Measurements from ENCODE around the gene SLC15A3.

SLC15A3 gene

DNA sequence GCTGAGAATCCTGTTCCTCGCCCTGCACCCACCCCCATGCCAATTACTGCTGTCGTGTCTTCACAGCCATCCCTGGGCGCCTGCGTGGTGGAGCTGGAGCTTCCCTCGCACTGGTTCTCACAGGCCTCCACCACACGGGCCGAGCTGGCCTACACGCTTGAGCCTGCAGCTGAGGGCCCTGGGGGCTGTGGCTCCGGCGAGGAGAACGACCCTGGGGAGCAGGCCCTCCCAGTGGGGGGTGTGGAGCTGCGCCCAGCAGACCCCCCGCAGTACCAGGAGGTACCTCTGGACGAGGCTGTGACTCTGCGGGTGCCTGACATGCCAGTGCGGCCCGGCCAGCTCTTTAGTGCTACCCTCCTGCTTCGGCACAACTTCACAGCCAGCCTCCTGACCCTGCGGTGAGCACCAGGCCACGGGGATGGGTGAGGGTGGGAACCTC lies 23.4 kb downstream of the SLC15A3 start:
- DNase-seq (ENCODE audit: low spot score), result no peak

DNA sequence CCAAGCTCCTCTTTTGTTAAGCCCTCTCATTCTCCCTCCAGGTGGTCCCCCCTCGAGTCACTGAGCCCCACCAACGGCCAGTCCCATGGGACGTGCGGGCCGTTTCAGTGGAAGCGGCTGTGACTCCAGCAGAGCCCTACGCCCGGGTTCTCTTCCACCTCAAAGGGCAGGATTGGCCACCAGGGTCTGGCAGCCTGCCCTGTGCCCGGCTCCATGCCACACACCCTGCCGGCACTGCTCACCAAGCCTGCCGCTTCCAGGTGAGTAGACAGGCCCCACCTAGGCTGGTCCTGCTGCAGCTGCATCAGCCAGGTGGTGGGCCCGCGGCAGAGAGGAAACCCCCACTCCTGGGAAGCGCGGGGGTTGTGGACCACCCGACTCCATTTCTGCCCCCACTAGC lies 24.4 kb downstream of the SLC15A3 start:
- DNase-seq (ENCODE audit: low spot score), result no peak

DNA sequence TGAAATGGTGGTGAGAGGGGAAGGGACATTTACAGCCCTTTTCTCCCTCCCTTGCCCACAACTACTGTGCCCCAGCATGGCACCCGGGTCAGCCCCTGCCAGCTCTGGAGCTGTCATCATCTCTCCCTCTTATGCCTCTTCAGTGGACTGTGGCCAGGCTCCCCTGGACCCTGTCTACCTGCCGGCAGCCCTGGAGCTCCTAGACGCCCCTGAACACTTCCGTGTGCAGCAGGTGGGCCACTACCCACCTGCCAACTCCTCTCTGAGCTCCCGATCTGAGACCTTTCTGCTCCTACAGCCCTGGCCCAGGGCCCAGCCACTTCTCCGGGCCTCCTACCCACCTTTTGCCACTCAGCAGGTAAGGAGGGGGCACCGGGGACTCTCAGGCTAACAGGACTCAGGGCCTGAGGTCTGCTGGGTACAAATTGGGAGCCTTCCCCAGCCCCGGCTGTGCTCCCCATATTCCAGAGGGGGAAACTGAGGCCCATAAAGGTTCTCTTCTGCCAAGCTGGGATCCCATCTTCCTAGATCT lies 24.8 kb downstream of the SLC15A3 start:
- DNase-seq (ENCODE audit: low spot score), result no peak

DNA sequence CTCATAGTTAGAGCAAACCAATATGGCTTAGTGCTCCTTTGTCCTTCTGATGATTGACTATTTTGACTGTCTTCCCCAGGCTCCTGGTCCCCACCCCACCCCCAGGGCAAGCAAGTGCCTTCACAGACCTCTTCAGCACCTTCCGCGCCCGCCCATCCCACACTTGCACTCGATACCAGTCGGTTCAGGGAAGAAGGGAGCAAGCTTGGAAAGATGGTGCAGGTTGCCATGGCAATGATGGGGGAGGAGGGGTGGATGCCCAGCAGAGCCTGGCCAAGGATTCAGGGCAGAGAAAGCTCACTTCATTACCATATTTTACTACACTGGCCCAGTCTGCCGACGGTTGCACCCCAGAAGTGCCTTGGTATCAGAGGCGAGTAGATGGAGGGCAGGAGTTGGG lies 25.5 kb downstream of the SLC15A3 start:
- no peak for DNase-seq (ENCODE audit: low spot score)

DNA sequence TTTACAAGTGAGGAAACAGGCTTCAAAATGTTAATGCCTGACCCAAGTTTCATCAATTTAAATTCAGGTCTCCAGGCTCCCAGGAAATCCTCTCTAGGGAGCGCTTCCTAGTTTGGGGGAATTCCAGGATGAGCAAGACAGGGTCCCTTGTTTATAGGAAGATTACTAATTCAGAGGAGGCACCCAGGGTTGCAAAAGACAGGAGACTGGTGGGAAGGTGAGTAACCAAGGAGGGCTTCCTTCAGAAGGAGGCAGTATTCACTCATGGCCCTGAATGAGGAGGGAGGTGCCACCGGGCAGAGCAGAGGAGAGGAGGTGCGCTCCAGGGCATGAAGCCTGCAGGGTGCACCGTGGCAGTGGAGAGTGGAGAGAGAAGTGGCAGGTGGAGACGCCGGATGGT lies 26.1 kb downstream of the SLC15A3 start:
- no peak for DNase-seq (ENCODE audit: low spot score)

DNA sequence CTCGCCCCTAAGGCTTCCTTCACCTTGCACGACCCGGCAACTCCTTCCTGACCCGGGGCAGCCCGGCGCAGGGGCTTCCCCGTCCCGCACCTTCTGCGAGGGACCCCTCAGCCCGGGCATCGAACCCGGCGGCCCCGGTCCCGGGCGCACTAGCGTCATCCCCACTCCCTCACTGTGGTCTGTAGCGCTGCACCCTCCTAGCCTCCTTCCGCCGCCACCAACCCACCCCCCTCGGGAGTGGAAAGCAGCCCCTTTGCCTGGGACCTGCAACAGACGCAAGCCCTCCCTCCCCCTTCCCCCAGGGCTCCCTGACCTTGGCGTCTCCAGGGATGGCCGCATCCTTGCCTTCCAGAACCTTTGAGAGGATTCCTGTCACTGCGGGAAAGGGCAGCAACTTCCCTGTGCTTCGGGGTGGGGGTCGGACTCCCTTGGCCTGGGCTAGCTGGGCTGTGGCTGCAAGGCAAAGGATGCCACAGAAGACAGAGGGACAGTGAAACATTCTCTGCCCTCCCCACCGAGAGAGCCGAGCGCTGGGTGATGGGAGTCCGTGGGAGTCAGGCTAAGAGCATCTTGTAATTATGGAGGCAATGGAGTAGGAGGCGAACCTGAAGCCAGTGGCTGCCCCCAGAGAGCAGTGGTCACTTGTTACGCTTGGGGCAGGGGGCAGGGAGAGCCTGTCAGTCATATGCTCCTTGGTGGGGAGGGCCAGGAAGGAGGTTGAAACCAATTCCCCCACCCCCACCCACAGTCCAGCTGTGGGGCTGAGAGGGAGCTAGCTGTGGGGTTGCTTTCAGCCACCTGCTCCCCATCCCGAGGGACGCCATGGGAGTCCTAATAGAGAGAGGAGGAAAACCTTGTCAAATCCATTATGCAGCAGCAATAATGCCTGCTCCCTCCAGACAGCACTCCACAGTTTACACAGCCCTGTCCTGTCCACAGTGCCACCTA lies 26.8 kb downstream of the SLC15A3 start:
- no peak for DNase-seq (ENCODE audit: low spot score)

DNA sequence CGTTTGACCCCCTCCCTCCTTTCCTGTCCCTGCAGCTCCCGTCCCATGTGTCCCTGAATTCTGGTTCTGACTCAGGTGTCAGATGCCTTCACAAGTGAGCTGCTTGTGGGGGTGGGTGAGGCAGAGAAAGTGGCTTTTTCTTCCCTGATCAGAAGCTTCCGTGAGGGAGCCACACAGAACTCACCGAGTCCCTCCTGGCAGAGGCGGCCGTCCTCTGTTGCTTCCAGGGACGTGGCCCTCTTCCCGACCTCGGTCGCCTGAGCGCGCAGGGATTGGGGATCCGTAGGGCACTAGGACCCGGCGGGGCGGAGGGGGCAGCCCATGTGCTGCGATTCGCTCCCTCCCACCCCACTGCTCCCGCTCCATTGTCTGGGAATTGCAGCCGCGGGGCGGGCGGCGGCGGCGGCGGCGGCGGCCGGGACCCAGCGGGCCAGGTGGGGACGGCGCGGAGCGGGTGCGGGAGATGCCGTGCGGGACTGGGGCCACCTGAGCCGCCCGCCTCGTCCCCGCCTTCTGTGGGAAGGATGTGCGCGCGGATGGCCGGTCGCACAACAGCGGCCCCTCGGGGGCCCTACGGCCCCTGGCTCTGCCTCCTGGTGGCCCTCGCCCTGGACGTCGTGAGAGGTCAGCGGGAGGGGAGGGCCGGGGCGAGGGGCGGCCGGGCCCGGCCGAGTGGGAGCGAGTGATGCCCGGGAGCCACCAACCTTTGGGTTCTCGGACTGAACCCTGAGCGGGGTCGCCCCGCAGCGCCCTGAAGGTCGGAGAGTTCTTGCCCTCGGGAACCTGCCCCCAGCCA lies 27.7 kb downstream of the SLC15A3 start, which contains the start of gene TMEM132A:
Gene TMEM132A, plus strand, starts transcription at position 351 of the 796 bp plus-strand sequence. Its CDS starts 174 bp downstream, at position 525.
- DNase-seq (ENCODE audit: low spot score), result peak; percentile 92

DNA sequence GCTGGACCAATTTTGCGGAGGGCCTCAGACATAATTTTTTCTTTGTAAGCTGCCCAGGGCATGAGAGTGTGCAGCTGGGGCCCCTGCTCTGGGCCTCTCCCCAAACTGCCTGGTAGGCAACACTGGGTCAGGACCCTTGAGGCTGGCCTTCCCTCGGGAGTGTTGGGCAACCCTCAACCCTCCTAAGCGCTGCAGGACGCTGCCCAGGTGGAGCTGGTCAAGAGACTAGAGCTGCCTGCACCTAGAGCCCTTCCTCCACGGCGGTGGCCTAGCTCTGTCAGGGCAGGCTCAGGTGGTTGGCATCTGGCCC lies 28.2 kb downstream of the SLC15A3 start:
- DNase-seq (ENCODE audit: low spot score), result no peak

- DNase-seq (ENCODE audit: low spot score), result no peak
Measured at GRCh38 chr11:60923326-60923725, 28.6 kb downstream of the SLC15A3 start.

DNA sequence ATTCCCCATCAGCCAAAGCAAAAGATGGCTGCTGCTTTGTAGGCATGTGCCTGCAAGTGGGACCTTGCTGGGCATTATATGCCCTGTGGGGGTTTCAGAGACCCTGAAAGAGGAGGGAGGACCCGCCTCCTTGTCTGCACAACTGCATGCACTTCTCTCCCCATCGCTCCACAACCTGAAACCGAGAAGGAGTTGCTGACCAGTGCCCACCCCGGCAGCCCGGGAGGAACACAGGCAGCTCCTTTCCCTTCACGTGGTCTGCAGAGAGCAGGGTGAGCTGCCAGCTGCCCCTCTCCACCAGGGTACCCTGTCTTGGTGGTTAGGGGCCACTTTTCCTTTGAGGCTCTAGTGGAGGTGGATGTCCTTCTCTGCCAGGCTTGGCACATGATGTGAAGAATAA lies 29.1 kb downstream of the SLC15A3 start:
- DNase-seq (ENCODE audit: low spot score), result no peak

- DNase-seq (ENCODE audit: low spot score), result no peak
Measured at GRCh38 chr11:60921777-60922335, 30.1 kb downstream of the SLC15A3 start.

- no peak for DNase-seq (ENCODE audit: low spot score)
Measured at GRCh38 chr11:60921259-60921658, 30.7 kb downstream of the SLC15A3 start.

DNA sequence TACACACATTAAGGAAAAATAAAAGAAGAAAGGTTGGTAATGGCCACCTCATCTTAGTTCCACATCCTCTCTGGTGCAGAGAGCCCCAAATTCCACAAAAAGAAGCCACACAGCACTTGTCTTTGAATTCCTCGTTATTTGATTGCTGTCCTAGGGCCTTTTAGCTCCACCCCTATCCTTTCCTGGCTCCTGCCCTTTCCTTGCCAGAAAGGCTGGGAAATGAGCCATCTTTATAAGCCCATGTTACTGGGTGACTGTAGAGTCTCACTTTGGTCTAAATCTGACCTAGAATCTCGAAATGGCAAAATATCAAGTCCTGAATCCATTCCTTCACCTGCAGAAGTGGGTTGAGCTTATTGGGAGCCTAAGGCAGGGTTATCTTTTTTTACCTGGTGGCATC lies 32.0 kb downstream of the SLC15A3 start:
- no peak for DNase-seq (ENCODE audit: low spot score)

- no peak for DNase-seq (ENCODE audit: low spot score)
Measured at GRCh38 chr11:60919320-60919719, 32.7 kb downstream of the SLC15A3 start.

DNA sequence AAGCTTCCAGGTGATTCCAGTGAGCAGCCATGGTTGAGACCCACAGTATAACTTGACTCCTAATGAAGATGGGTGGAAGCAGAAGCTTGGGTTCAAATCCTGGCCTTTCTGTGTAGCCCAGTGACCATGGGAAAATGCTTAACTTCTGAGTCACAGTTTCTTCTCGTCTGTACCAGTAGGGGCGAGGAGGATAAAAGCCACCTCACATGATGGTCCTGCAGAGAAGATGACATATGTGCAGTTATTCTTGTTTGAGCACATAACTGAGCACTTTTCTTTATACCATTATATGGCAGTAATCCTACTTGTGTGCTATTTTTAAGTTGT lies 33.1 kb downstream of the SLC15A3 start:
- DNase-seq (ENCODE audit: low spot score), result peak; percentile 33

DNA sequence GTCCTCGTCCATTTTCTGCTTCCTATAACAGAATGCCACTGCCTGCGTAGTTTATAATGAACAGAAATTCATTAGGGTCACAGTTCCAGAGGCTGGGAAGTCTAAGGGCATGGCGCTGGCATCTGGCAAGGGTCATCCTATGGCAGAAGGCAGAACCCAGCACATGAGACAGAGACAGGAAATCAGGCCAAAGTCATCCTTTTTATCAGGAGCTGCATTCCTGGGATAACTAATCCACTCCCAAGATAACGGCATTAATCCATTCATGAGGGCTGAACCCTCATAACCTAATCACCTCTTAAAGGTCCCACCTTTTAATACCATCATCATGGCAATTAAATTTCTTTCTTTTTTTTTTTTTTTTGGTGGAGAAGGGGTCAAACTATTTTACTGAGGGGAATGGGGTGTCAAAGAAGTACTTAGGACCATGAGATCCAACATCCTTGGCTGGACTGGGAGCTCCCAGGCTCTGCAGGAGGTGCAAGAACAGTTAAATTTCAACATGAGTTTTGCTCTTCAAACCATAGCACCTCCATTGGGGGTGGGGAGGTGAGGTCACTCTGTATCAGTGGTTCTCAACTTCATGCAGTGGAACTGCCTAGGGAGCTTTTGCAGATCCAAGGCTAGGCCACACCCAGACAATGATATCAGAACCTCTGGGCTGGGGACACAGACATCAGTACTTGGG lies 33.6 kb downstream of the SLC15A3 start:
- no peak for DNase-seq (ENCODE audit: low spot score)

DNA sequence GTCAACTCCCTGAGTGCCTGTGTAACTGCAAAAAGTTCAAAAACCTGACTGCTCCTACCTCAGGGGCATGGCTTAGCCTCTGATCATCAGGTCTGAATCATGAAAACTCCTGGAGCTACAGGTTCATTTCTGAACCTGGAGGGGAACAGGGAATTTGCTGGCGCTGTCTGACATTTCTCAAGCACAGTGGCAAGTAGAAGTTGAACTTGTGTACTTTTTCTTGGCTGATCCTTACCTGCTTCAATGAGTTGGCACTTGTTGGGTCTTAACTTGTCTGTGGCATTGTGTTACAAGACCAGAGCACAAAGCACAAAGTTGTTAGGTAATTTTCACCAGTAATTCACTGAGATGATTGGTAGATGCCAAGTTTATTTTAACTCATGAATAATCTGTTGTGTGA lies 34.7 kb downstream of the SLC15A3 start:
- DNase-seq (ENCODE audit: low spot score), result no peak

DNA sequence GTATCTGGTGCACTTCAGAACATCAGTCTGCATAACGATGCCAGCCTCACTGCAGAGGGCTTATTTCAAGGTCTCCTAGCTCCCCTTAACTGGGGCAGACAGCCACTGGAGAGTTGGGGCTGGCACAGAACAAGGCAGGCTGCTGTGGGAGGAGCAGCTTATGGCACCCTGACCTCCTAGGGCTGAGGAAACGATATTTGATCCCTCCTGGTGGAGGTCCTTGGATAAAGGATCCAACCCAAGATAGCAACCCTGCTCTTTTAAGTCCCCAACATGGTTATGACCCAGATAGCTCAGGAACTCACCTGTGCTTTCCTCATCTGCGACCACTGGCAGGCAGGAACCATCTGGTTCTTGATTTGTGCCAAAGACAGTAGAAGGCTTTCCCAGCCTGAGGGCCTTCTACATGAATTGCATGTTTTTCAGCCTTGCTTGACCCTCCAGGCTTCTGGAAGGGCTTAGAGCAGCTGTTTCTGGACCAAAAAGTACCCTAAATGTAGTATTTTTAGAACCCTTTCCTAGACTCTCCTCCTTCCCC lies 35.2 kb downstream of the SLC15A3 start:
- DNase-seq (ENCODE audit: low spot score), result no peak

GRCh38 chr11:60915248-60915914 lies 36.6 kb downstream of the SLC15A3 start:
- peak; percentile 76 for DNase-seq (ENCODE audit: low spot score)

- DNase-seq (ENCODE audit: low spot score), result peak; percentile 40
Measured at GRCh38 chr11:60914633-60915247, 37.2 kb downstream of the SLC15A3 start.

All from AG08395 (cell line).